HG02943 (cell line): ENCODE results near the gene POLR3C.
"Not testable (repeated sequence)": the region's sequence is repeated elsewhere in the genome, so short reads cannot be mapped to it uniquely, and the experiment has no call there.

Source experiments
- ATAC-seq: cut with Tn5 transposase; IDR thresholded peaks from one replicate; pipeline ENCODE4 v1.9.1; 2021; ENCODE audit warnings: mild to moderate bottlenecking, low read depth, moderate library complexity; ENCODE audit not compliant: unreplicated experiment

The POLR3C gene

GRCh38 chr1:145812977-145813810 lies 10.8 kb upstream of the POLR3C start:
- not testable (repeated sequence) for ATAC-seq

GRCh38 chr1:145818095-145818494 lies 5.9 kb upstream of the POLR3C start:
- ATAC-seq = not testable (repeated sequence)

GRCh38 chr1:145822779-145823331 lies 1.1 kb upstream of the POLR3C start:
- ATAC-seq = not testable (repeated sequence)

GRCh38 chr1:145824499-145824842 lies 471 bp downstream of the POLR3C start:
- ATAC-seq = no peak

GRCh38 chr1:145826030-145826429 lies 2.0 kb downstream of the POLR3C start:
- ATAC-seq = no peak

- ATAC-seq = no peak
Observed at GRCh38 chr1:145827966-145828365, 4.0 kb downstream of the POLR3C start.

- no peak for ATAC-seq
Observed at GRCh38 chr1:145828367-145829026, 4.5 kb downstream of the POLR3C start.

- ATAC-seq = not testable (repeated sequence)
Observed at GRCh38 chr1:145830810-145831209, 6.8 kb downstream of the POLR3C start.

GRCh38 chr1:145837656-145838055 lies 13.7 kb downstream of the POLR3C start:
- no peak for ATAC-seq

- no peak for ATAC-seq
Observed at GRCh38 chr1:145843031-145843430, 19.0 kb downstream of the POLR3C start.

GRCh38 chr1:145845144-145845513 lies 21.1 kb downstream of the POLR3C start:
- ATAC-seq = peak; percentile 63

- peak; percentile 53 for ATAC-seq
Observed at GRCh38 chr1:145845514-145846161, 21.6 kb downstream of the POLR3C start, which contains the start of gene NUDT17. Gene NUDT17, plus strand, starts transcription at chr1:145845630. Its CDS starts 11 bp downstream, at chr1:145845641.

- ATAC-seq = no peak
Observed at GRCh38 chr1:145846201-145846612, 22.2 kb downstream of the POLR3C start.

- ATAC-seq = no peak
Observed at GRCh38 chr1:145847827-145848226, 23.8 kb downstream of the POLR3C start.

- no peak for ATAC-seq
Observed at GRCh38 chr1:145849356-145850160, 25.6 kb downstream of the POLR3C start.

- ATAC-seq = no peak
Observed at GRCh38 chr1:145855426-145855948, 31.5 kb downstream of the POLR3C start.

- no peak for ATAC-seq
Observed at GRCh38 chr1:145857170-145857569, 33.2 kb downstream of the POLR3C start.

GRCh38 chr1:145858238-145858900 lies 34.4 kb downstream of the POLR3C start:
- no peak for ATAC-seq

GRCh38 chr1:145858901-145859490 lies 35.0 kb downstream of the POLR3C start, which contains the start of gene PIAS3:
Gene PIAS3, minus strand, starts transcription at chr1:145859081. Its CDS starts 91 bp downstream, at chr1:145858990.
- ATAC-seq = peak; percentile 75
